HG03097 (cell line): Measurements from ENCODE around the gene ATP8B4.
"Not testable (repeated sequence)": the region's sequence is repeated elsewhere in the genome, so short reads cannot be mapped to it uniquely, and the experiment has no call there.

Source experiments
- ATAC-seq: cut with Tn5 transposase; IDR thresholded peaks from one replicate; pipeline ENCODE4 v1.9.1; 2021; ENCODE audit not compliant: unreplicated experiment, low FRiP score

Gene ATP8B4

DNA sequence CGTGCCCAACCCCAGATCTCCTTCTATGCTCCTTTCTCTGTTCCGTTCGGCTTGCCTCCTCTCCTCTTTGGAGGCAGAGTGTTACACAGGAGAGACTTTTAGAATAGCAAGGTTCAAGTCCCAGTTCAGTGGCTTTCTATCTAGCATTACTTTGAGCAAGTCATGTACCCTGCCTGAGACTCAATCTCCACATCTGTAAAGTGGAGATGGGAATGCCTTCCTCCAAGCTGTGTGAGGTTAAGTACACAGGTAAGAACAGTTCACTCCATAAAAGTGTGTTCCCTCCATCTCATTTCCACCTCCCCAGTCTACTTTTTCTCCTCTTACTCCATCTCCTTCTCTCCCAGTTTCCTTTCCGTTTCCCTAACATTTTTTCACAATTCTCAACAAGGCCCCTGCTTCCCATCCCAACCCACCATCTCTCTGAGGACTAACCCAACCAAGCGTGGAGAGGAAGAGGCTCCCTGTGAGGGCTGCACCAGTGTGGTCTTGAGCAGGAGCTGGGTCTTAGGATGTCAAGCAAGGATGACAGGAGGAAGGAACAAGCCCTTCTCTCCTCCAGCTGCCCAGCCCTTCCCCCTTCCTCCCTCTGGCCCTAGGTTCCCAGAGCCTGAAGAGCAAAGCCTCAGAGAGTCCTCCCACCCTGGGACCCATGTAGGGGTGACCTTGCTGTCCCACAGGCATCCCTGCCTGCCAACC, 6.4 kb downstream of the ATP8B4 start:
- ATAC-seq: no peak

DNA sequence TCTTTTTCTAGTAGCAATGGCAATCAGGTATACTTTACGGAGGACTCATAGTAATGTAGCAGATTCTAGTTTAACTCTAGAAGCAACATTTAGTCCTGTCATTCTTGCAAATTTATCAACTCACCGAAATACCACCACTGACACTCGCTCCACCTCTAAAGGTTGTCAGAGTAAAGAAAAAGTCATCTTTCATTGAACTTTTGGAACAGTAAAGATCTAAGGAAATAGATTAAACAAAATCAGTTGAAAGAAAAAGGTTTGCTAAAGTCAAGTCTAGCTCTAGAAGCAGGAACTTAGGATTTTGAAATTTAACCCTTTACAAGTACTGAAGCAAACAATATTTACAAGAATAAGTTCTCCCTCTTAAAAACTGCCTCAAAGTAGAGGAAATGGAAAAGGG, 8.7 kb downstream of the ATP8B4 start:
- no peak for ATAC-seq

DNA sequence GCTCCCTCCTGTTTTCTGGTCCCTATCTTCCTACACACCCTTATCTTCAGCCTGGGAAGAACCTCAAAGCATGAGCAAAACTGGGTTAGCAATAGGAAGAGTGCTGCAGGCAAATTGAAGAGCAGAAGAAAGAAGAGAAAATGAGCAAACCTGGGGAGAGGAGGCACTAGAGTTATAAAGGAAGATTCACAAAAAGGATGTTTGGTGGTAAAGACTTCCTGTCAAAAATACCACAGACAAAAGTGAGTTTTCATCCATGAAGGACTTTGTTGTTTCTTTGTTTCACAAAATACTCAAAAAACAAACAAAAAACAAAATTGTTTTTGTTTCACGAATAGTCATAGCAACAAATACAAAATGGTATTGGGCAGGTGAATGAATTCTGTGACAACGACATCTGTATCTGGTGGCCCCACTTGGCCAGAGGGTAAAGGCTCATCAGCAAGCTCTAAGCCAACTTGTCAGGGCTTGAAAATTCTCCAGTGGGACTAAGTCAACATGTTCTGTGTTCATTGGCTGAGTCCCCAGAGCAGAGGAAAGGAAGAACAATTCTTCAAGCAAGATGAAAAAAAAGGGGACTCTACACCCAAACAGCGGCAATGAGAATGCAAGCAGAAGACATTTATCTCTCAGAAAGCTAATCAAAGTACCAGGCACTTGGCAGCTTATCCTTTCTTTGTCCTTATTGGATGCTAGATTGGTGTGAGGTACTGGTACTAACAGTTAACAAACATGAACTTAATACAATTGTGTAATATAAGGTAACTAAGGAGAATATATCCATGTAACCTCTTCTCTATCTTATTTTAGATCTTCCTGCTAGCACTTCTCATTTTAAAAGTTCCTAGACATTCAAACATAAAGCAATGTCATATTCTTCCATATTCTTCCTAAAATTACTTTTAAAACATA, 9.7 kb downstream of the ATP8B4 start:
- no peak for ATAC-seq

DNA sequence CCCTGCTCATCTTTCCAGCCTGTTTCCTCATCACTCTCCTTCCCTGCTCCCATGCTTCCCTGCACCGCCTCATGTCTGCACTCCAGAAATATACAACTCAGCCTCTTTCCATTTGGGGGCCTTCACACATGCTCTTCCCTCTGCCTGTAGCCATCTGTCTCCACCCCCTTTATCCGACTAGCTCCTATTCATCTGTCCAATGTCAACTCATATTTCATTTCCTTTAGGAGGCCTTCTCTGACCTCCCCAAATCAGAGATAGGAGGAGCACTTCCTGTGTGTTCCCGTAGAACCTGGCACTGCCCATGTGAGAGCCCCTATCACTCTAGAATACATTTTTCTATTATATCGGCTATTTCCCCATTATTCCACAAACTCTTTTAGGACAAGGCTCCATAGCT, 10.6 kb downstream of the ATP8B4 start:
- ATAC-seq: no peak

DNA sequence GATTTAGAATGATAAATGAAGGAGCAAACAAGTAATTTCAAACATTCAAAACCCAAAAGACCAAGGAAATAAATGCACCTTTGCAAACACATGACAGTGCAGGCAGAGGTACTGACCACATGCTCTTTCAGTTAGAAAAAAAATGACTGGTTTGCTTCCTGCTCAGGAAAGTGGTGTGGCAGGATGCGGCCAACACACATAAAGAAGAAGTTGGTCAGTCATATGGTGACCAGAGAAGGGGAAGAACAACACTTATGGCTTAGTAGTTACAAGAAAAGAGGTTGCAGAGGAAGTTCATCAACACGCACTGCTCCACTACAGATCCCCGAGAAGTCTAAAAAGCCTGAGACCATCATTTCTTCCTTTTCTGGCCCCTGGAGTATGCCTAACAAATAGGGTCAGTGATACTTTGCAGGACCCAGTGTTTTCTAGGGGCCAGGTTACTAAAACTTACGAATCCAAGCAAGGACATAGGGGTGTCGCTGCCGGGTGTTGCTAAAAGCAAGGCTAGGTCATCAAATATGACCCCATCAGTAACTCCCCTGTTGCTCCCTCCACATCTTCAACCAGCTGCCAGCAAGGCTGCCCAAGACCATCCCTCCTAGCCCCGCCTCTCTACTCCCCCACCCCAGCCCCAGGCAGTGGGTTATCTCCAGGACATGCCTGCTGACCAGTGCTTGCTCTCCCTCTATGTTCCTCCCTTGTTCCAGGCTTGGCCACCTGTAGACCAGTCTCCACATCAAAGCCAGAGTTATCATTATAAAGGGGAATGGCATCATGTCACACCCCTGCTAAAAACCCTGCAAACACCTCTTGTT, 11.2 kb downstream of the ATP8B4 start:
- ATAC-seq: peak; percentile 93

DNA sequence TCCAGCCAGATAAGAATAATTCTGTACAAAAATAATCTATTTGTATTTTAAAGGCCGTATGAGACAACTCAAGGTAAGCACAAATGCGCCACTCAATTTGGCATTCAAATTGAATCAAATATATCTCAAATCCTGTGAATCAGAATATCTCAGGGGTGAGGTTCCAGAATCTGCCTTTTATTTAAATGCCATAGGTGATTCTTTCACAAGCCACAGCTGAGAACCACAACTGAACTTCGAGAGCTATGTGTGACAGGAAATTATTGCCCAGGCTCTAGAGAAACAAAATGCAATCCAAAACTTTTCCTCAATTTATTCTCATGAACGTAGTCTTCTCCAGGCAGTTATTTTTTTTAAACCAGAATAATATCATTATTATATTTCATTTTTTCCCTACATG, 11.9 kb downstream of the ATP8B4 start:
- ATAC-seq: no peak

DNA sequence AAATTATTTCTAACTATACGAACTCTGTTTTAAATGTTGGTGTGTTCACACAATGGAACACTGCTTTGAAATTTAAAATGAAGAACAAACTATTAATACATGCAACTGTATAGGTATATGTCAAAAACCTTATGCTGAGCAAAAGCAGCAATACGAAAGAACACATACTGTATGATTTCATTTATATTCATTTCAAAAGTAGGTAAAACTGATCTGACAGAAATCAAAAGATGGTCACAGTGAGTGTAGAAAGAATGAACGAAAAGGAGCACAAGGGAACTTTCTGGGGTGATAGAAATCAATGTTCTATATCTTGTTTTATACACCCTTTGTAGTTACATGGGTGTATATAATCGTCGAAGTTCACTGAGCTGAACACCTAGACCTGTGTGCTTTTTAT, 12.6 kb downstream of the ATP8B4 start:
- no peak for ATAC-seq

DNA sequence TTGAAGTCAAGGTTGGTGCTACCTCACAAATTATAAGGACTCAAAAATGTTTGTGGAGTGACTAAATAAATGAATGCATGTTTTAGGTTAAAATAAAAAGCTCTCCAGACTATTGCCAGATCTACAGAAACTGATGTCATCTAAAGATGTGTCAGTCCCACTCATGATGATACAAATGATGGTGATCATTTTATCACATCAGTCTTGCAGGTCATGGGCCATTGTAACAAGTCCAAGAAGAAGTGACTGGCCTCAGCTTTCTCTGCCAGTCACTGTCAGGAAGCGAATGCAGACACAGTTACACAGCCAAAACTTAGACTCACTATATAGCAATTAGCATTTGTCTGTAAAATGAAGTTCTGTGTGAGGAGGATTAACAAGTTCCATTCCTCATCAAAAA, 18.5 kb downstream of the ATP8B4 start:
- ATAC-seq: no peak

DNA sequence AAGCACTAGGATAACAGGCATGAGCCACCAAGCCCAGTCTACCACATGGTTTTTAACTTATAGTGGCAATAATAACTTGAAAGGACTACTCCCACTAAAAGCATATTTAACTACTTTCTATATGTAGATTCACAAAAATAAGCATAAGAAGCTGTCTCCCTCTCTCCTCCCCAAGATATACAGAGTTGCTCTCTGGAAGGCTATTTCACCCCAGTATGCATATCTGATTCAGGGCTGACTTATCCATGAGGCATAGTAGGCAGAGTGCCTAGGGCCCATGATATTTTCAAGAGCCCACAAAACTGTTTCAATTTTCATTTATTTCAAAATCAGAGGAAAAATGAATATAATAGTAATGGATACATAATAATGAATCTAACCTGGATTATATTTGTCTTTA, 20.5 kb downstream of the ATP8B4 start:
- ATAC-seq: no peak

DNA sequence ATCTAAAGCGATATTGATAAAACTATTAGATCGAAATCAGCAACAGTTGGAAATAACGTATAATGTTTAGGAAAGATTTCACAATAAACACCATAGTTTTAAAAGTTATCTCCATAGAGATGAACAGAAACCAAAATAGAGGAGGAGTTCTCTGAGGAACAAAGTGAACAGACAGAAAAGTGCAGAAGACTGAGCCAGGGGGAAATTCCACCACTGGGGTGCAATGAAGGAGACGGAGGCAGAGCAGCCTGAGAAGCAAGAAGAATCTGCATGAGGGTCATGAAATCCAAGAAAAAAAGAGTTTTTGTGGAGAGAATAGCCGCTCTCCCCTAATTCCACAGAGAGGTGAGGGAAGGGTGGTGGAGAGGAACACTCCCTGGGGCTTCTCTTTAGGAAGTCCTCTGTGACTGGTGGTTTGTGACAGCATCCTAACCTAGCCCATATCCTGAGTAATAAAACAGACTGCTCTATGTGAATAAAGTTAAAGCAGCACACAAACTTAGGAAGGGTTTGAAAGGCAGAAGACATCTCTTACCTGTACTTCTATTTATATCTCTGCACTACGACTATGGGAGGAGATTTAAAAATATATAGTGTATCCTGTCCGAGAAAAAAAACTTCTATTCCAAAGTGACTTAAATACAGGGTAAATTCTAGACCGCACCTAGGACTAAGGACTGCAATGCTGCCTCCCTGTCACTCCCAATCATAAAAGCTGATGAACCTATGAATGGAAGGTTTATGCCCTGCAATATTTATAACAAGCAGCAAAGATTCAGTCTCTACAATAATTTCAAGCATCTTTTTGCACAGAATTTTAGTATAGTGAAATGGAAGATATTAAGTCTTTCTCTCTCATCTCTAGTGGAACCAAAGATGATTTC, 22.9 kb downstream of the ATP8B4 start:
- ATAC-seq: no peak

DNA sequence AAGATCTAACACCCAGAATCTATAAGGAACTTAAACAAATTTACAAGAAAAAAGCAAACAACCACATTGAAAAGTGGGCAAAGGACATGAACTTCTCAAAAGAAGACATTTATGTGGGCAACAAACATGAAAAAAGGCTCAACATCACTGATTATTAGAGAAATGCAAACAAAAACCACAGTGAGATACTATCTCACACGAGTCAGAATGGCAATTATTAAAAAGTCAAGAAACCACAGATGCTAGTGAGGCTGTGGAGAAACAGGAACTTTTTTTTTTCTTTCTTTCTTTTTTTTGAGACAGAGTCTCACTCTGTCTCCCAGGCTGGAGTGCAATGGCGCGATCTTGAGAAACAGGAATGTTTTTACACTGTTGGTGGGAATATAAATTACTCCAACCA, 29.6 kb downstream of the ATP8B4 start:
- not testable (repeated sequence) for ATAC-seq

DNA sequence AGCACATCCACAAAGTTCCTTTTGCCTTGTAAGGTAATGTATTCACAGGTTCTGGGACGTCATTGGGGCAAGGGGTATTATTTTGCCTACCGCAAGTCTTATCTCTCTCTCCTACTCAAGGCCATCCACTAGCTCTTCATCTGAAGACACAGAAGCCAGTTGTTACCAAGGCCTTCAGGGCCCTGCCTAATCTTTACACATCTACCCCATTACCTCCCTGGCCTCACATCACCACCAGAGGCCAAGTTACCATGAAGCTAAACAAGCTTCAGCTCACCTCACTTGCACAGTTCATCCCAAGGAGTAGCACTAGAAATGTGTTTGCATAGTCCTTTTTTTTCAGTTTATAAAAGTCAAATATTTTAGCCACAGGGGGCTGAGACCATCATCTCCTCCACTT, 34.1 kb downstream of the ATP8B4 start:
- ATAC-seq: no peak

DNA sequence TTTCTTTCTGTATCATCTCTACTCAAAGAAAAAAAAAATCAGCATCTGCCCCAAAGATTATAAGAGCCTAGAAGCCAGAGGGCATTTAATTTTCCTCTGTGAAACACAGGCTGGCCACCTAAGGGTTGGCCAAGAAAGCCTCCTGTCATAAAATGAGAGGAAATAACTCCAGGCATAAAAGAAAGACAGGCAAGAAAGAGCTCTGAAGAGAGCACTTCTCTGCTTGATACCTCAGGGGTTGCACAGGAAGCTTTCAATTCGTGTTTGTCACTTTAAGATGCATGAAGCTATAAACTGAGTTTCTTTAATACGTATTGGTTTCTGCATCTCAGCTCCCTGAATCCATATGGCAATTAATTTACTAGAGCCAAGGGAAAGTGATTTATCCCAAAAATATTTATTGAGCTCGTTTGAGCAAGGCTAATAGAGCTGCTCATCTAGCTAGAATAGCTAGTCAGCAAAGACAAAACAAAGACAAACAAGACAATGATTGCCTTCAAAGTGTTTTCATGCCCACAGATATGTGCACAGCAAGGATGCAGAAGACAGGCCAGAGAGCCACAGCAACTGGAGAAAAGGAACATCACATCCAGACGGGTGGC, 35.5 kb downstream of the ATP8B4 start:
- no peak for ATAC-seq

DNA sequence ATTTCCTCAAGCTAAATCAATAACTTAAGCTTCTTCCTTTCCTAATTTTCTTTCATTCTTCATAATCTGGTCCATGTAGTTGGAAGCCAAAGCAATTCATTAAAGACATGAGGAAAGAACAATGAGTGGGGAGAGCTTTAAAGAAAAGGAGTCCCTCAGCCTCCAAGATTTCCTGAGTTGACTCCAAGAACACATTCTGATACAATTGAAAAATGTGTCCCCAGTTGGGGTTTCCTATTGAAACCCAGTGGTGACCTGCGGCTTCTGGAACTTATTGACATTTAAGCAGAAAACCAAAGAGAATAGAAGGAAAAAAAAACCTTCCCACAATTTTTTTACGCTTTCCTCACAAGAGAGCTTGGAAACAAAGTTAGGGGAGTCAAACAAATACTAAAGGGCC, 37.0 kb downstream of the ATP8B4 start:
- ATAC-seq: no peak

DNA sequence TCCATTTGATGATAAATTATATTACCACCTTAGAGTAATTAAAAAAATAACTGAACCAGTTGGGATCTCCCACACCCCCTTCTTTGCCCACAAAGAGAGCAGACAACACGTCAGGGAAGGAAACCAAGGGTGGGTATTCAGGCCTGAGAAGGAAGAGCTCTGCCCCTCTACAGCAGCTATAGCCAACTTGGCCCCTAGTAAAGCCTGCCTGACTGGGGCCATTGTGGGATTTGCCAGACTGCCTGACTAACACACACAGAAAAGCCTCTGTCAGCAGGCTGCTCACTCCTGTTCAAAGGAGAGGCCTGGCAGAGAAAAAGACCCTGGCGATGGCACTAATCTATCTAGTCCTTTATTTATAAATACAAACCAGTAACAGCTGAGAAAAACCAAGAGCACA, 41.4 kb downstream of the ATP8B4 start:
- no peak for ATAC-seq

DNA sequence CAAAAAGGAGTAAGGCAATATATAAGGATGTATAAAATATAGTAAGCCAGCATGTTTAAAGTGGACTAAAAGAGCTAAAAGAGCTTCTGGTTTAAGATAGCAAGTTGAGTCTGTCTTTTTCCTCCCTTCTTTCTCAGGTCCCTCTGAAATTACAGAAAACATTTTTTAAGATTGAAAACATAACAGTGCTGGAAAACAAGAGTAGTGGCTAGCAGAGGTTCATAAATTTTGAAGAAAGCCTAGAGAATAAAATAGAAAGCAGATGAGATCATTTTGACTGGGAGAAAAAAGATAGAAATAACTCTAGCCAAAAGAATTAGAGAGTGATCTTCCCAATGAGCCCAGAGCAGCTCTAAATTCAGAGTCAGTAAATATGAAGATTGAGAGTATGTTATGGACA, 41.9 kb downstream of the ATP8B4 start:
- ATAC-seq: no peak

DNA sequence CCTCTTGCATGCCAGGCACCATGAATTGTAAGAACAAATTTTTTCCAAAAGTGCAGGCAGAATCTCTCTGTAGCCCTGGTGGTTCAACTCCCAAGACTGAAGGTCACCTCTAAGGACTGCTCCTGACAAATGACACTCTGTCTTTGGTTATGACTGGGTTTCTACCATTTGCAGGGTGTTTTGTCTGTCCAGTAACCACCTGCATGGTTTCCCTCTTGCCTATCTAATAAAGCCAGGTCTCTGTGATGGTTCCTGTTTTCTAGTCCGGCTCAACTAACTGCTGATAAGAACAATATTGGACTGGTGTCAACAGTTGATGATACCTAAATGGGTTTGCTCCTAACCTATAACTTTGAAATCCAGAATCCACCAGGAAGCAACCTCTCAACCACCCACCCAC, 43.7 kb downstream of the ATP8B4 start:
- ATAC-seq: no peak

DNA sequence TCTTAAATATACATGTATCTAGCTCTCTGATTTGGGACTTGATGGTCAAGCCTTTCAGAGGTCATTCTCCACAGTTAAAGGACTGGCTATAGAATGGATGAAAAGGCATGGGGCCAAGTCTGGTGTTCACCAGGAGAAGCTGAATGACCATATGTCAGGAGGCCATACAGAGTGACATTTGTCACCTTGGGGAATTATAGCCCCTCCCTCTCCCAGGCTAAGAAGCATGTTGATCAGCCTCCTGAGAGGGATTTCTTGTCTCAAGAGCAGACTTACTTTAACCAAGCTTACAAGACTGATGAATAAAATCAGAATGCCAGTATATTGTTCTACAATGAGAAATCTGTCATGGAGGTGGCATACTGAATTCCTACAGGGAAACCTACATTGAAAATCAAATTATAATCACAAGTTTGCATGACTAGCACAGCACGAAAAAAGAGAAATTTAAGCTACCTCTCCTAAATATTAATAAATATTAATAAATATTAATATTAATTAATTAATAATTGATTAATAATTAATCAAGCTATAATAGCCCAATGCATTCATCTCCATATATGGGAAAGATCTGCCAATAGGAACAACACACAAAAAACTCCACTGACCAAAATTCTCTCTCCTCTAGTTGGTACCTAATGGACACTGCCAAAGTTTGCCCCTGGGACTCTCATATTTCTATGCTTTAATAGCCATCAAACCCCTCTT, 47.3 kb downstream of the ATP8B4 start:
- no peak for ATAC-seq

DNA sequence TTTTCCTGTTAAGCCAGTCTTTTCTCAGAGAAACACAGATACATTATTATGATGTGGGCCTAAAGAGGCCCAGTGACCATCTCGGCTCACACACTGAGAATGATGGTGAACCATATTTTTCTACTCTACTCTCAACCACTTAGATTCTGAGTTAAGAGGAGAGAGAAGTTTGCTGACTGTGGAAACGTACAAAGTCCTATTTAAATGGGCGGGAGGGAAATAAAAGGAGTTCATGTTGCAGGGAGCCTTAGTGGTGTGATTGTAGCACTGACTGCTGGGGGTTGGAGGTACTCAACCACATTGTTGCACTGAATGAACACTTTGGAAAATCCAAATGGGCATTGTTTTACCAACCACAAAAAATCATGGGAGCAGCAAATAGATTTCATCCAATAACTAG, 51.0 kb downstream of the ATP8B4 start:
- no peak for ATAC-seq
